NCI-H345 treated with DMSO at 0.1 percent for 48 hours (cell line): ENCODE data around the gene GLB1L.

ENCODE experiments used
- DNase-seq: peaks from one replicate; lab custom pipeline; 2025; ENCODE audit not compliant: unreplicated experiment; lab: John Stamatoyannopoulos, UW

GLB1L gene

GRCh38 chr2:219253753-219254589, 8.7 kb upstream of the GLB1L start, which contains the start of gene TUBA4A:
Gene TUBA4A, minus strand, starts transcription at chr2:219253918. Its CDS starts 60 bp downstream, at chr2:219253858.
- DNase-seq: peak; percentile 59

- no peak for DNase-seq
Measured at GRCh38 chr2:219252900-219253752, 7.9 kb upstream of the GLB1L start, which contains the start of gene TUBA4B. Gene TUBA4B, plus strand, starts transcription at chr2:219253243. Its CDS starts 165 bp downstream, at chr2:219253408.

- DNase-seq: peak; percentile 44
Measured at GRCh38 chr2:219252570-219252899, 7.3 kb upstream of the GLB1L start.

- peak; percentile 44 for DNase-seq
Measured at GRCh38 chr2:219252084-219252483, 6.8 kb upstream of the GLB1L start.

DNA sequence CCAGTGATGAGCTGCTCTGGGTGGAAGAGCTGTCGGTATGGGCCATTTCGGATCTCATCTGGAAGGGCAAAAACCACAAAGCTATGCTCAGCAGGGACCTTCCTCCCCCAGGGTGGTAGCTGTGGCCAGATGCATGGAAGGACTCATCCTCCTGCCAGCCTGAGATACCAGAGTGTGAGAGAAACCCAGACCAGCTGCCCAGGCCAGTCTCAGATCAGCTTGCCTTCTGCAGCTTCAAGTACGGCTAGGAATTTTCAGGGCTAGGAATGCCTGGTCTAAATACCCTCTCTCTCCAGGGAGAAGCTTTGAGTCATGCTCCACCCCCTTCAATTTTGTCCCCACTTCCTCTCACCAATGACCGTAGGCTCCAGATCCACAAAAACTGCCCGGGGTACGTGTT, 6.4 kb upstream of the GLB1L start:
- no peak for DNase-seq

GRCh38 chr2:219250049-219250781, 5.0 kb upstream of the GLB1L start:
- no peak for DNase-seq

- peak; percentile 79 for DNase-seq
Measured at GRCh38 chr2:219249203-219249980, 4.1 kb upstream of the GLB1L start.

- no peak for DNase-seq
Measured at GRCh38 chr2:219248845-219249202, 3.6 kb upstream of the GLB1L start.

- no peak for DNase-seq
Measured at GRCh38 chr2:219247678-219248642, 2.7 kb upstream of the GLB1L start.

GRCh38 chr2:219246559-219246958, 1.3 kb upstream of the GLB1L start:
- DNase-seq: no peak

DNA sequence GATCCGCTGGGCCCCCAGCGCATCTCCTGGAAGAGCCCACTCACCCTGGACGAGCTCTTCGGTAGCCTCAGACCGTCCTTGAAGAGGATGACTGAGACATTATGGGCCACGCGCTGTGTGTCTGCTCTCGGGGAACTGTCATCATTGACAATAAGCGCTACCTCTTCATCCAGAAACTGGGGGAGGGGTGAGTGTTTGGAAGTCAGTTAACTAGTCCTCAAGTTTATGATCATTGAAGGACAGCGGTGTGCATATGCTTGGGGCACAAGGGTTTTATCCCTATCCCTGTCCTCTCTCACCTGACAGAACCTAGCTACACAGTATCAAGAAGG, 621 bp upstream of the GLB1L start:
- no peak for DNase-seq

- no peak for DNase-seq
Measured at GRCh38 chr2:219244789-219245147, 476 bp downstream of the GLB1L start.

DNA sequence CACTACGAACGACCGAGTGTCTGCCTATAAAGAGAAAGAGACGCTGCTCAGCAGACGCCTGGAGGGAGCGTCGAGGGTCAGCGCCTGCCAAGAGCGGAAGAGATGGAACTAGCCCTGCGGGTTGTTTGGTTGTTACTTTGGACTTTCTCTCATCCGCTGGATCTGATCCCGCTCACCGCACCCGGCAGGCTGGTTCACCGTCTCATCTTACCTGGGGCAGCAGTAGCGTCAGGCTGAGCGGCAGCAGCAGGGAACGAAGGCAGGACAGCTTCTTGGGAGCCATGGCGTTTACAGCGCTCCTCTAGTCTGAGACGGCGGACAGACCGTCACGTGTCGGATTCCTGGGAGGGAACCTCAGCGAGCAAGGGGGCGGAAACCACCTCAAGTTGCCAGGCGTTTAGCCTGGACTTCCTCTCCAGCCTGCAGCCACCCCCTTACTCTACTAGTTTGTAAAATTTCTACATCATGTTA, 1.9 kb downstream of the GLB1L start:
- no peak for DNase-seq

- no peak for DNase-seq
Measured at GRCh38 chr2:219234331-219234730, 10.9 kb downstream of the GLB1L start.

DNA sequence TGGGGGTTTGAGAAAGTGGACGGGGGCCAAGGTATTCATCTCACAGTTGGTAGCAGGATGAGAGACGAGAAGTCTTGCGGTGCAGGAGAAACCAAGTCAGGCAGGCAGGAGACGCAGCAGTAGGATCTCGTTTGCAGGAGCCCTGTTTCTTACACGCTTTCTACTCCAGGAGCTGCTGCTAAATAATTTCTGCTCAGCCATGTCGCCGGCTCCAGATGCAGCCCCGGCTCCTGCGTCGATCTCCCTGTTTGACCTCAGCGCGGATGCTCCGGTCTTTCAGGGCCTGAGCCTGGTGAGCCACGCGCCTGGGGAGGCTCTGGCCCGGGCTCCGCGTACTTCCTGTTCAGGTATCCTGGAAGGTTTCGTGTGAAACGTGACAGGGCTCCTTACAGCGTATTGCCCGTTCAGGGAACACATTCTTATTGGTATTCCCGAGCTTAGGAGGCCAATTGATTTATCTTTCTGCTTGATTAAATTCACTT, 15.1 kb downstream of the GLB1L start:
- no peak for DNase-seq

DNA sequence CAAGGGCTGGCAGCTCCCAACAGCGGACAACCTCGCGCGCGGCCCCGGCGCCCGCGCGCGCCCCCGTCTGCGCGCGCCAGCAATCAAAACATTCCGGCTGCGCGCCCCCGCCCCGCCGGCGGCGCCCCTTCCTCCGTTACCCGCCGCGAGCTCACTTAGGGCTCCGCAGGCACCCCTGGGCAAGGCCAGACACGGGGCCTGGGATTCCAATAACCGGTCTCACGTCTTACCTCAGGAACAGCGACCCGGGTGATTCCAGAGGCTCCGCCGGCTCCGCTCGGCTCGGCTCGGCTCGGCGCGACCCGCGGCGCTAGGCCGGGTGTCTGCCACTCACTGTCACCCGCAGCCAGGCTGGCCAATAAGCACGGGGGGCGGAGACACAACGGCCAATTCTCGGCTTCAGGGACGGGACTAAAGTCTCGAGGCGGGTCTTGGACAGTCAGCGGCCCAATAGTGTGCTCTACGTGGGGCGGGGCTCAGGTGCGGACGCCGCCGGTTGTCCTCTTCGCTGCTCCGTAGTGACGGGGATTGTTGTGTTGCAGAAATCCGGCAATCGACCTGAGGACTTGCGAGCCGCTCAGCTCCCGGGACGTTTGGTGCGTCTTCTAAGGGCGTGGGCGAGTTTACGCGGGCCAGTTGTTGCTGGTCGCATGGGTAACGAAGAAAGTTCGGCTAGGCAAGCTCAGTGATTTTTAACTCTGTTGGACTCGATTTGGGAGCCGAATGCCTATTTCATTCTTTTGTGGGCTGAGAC, 15.8 kb downstream of the GLB1L start, which contains the start of the genes ANKZF1 and ATG9A:
TSS of gene ANKZF1 (plus strand) at position 502 of the 754 bp plus-strand sequence. CDS start 452 bp downstream, outside the sequence.
TSS of gene ATG9A (minus strand) at position 332 of the 754 bp plus-strand sequence. CDS start 1,612 bp downstream, outside the sequence.
- DNase-seq: peak; percentile 97

GRCh38 chr2:219228911-219229304, 16.3 kb downstream of the GLB1L start:
- DNase-seq: no peak
